Gastroesophageal sphincter (tissue), 4 donors: Measurements from ENCODE around the gene SPSB1. TPM values are rescaled to one million over a fixed set of nuclear protein-coding genes. Genes with fewer than 3 reads are reported as not detected.
A peak's percentile ranks its signal among the peaks of the same experiment; 100 is the strongest.
"Not testable (repeated sequence)": the region's sequence is repeated elsewhere in the genome, so short reads cannot be mapped to it uniquely, and the experiment has no call there.

Source experiments
- ATAC-seq: fragments of 150-250 bp; one replicate; pipeline ENCODE4 v1.9.1; 2016; ENCODE audit warnings: mild to moderate bottlenecking, moderate library complexity
- H3K27ac ChIP-seq, 4 donors: fragments of 200-600 bp; sonication (generic) in 3 of 4; 1 replicate in 3 of 4; 2 replicates in 1 of 4; pipeline ENCODE4 v1.5.1; 2016 to 2019
- H3K27me3 ChIP-seq: fragments of 200-600 bp; sonication (generic); one replicate; pipeline ENCODE4 v1.5.1; 2019
- H3K36me3 ChIP-seq, 2 donors: fragments of 200-600 bp; sonication (generic); one replicate each; pipeline ENCODE4 v1.5.1; 2019; ENCODE audit warnings: control low read depth in 1 of 2
- H3K4me1 ChIP-seq, 3 donors: fragments of 200-600 bp; sonication (generic); 1 replicate in 2 of 3; 2 replicates in 1 of 3; pipeline ENCODE4 v1.5.1; 2016 to 2019; ENCODE audit warnings: control low read depth in 2 of 3
- H3K4me3 ChIP-seq, 2 donors: fragments of 200-600 bp; sonication (generic); one replicate each; pipeline ENCODE4 v1.5.1; 2019; ENCODE audit warnings: mild to moderate bottlenecking in 1 of 2, moderate library complexity in 1 of 2
- H3K9me3 ChIP-seq, 3 donors: fragments of 200-600 bp; sonication (generic); one replicate each; pipeline ENCODE4 v1.5.1; 2017 to 2019; ENCODE audit warnings: control low read depth in 2 of 3
- EP300 ChIP-seq: sonication (generic); formaldehyde crosslinking; IDR thresholded peaks from one replicate; pipeline ENCODE4 v1.6.1; 2017; ENCODE audit warnings: antibody characterized with exemption, mild to moderate bottlenecking
- POLR2A ChIP-seq, 2 donors: fragments of 450-650 bp; IDR thresholded peaks; one replicate each; pipeline ENCODE4 v1.6.1; 2017; ENCODE audit warnings: antibody characterized with exemption in 2 of 2, mild to moderate bottlenecking in 2 of 2, moderate library complexity in 1 of 2
- POLR2AphosphoS5 ChIP-seq: sonication (generic); formaldehyde crosslinking; IDR thresholded peaks from one replicate; pipeline ENCODE4 v1.6.1; 2017; ENCODE audit warnings: antibody characterized with exemption
- WGBS, 2 donors: methylation state at CpG; one replicate each; pipeline ENCODE4 v1.1.5; 2018; ENCODE audit warnings: low coverage in 1 of 2; 5-methylcytosine and 5-hydroxymethylcytosine counted together
- total RNA-seq, 4 donors: library from RNA; depleted of rRNA; stranded (reverse); fragments of >200 nt; gene quantifications; one replicate each; pipeline ENCODE4 v1.1.0, GENCODE V29; 2016
- TF ChIP-seq, protein P1 (sequence below), 4 experiments: fragments of 200-600 bp in 2 of 4; fragments of 450-650 bp in 2 of 4; sonication (generic) in 1 of 4; IDR thresholded peaks; one replicate each; pipeline ENCODE4 v1.5.1; 2017 to 2019; ENCODE audit warnings: antibody characterized with exemption in 4 of 4, mild to moderate bottlenecking in 2 of 4, moderate library complexity in 2 of 4

The SPSB1 gene
- total RNA-seq, 4 donors from 2014 or later, result 56.3 to 111 (median 99.5) TPM

DNA sequence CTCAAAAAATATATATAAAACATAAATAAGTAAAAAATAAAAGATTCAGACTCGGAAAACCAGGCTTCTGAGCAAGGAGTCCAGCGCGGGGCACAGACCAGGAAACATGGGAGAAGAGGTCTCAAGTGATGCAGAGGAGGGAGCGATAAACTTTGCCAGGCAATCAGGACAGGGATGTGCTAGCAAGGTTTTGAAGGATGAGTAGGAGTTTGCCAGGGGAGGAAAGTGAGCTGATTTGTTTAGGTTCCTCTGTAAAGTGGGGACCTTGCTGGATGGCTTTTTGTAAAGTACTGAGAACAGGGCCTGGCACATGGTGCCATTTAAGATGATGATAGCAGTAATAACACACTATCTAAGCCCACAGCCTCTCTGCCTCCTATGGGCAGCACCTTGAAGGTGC lies 86.1 kb downstream of the SPSB1 start:
- Histone ChIP-seq H3K4me3 (no peak overlapping the region), H3K4me1 (peaks cover 7 to 57% (median 40%) of the 10 kb centered on the region in 3 donors), H3K36me3 (no peaks in the 10 kb centered on the region), H3K27ac (peak overlapping the region in 2 of 4 donors; percentile 90 to 97), H3K9me3 (no peaks in the 10 kb centered on the region), H3K27me3 (no peaks in the 10 kb centered on the region)
- TF ChIP-seq, protein P1, sequence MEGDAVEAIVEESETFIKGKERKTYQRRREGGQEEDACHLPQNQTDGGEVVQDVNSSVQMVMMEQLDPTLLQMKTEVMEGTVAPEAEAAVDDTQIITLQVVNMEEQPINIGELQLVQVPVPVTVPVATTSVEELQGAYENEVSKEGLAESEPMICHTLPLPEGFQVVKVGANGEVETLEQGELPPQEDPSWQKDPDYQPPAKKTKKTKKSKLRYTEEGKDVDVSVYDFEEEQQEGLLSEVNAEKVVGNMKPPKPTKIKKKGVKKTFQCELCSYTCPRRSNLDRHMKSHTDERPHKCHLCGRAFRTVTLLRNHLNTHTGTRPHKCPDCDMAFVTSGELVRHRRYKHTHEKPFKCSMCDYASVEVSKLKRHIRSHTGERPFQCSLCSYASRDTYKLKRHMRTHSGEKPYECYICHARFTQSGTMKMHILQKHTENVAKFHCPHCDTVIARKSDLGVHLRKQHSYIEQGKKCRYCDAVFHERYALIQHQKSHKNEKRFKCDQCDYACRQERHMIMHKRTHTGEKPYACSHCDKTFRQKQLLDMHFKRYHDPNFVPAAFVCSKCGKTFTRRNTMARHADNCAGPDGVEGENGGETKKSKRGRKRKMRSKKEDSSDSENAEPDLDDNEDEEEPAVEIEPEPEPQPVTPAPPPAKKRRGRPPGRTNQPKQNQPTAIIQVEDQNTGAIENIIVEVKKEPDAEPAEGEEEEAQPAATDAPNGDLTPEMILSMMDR (IDR thresholded peaks at IDR 0.05), result no peak
- TF ChIP-seq POLR2A (IDR thresholded peaks at IDR 0.05), result no peak
- TF ChIP-seq EP300, result no peak
- TF ChIP-seq POLR2AphosphoS5, result no peak
- ATAC-seq, result no peak
- 94 to 100% methylated on average over 4 of the region's 4 CpGs for WGBS, 2 donors

DNA sequence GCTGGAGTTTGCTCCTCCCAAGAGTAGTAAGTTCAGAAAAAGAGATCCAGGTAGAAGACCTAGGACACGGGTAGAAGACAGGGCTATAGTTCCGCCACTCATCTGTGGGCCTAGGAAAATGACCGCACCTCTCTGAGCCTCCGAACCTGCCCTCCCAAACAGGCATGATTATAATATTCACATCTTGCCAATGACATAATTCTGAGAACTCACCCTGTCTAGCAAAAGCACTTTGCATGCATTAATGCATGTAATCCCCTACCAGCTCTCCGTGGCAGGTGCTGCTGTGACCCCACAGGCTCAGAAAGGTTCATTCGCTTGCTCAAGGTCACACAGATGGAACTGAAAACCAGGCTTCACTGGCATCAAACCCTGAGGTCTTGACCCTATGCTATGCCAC lies 88.0 kb downstream of the SPSB1 start:
- whole genome bisulfite sequencing, 2 donors, result 93 to 100% methylated on average over 1 to 4 of the region's 6 CpGs
- H3K9me3 ChIP-seq, result no peaks in the 10 kb centered on the region
- no peaks in the 10 kb centered on the region for H3K36me3 ChIP-seq
- peak overlapping the region in 1 of 4 donors; percentile 35 for H3K27ac ChIP-seq
- no peaks in the 10 kb centered on the region for H3K27me3 ChIP-seq
- no peak overlapping the region for H3K4me3 ChIP-seq
- H3K4me1 ChIP-seq, result peaks cover 7 to 56% (median 40%) of the 10 kb centered on the region in 3 donors
- TF ChIP-seq EP300 (no peak), POLR2AphosphoS5 (no peak), POLR2A (IDR thresholded peaks at IDR 0.05) (no peak)
- TF ChIP-seq, protein P1 (IDR thresholded peaks at IDR 0.05), result no peak
- no peak for ATAC-seq

- H3K36me3 ChIP-seq, result no peaks in the 10 kb centered on the region
- no peak for ATAC-seq
- H3K27ac ChIP-seq, result peak overlapping the region in 1 of 4 donors; percentile 10
- 87 to 89% methylated on average over 3 of the region's 20 CpGs for WGBS, 2 donors
- TF ChIP-seq EP300 (no peak), POLR2AphosphoS5 (no peak), POLR2A (IDR thresholded peaks at IDR 0.05) (no peak)
- TF ChIP-seq, protein P1 (IDR thresholded peaks at IDR 0.05), result no peak
- no peaks in the 10 kb centered on the region for H3K27me3 ChIP-seq
- H3K4me3 ChIP-seq, result no peak overlapping the region
- no peaks in the 10 kb centered on the region for H3K9me3 ChIP-seq
- peaks cover 0 to 39% (median 20%) of the 10 kb centered on the region in 3 donors for H3K4me1 ChIP-seq
These were observed 90.2 kb downstream of the SPSB1 start for GRCh38 chr1:9382643-9383491.

DNA sequence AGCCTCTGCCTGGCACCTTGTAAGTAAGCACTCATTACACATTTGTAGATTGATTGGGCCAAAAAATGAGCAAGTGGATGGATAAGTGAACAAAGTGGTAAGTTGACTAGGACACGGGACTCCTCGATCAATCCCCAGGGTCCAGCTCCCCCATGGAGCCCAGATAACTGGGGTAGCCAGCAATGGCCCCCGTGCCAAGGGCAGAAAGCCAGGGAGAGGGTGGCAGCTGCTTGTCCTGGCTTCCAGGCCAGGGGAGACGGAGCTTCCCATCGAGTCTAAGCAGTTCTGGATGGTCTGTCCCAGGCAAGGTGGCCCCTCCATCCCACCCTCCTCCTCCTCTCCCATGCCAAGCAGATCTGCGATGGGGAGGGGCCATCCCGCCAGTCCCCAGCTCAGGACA lies 91.4 kb downstream of the SPSB1 start:
- Histone ChIP-seq H3K27ac (peak overlapping the region in 3 of 4 donors; percentile 48 to 74 (median 73)), H3K9me3 (no peaks in the 10 kb centered on the region), H3K36me3 (no peaks in the 10 kb centered on the region), H3K27me3 (no peaks in the 10 kb centered on the region), H3K4me3 (no peak overlapping the region), H3K4me1 (peaks cover 0 to 39% (median 19%) of the 10 kb centered on the region in 3 donors)
- 82% methylated on average over 3 of the region's 7 CpGs; no CpG with 5 or more reads in 1 of the 2 donors for WGBS, 2 donors
- no peak for TF ChIP-seq POLR2AphosphoS5
- no peak for TF ChIP-seq POLR2A (IDR thresholded peaks at IDR 0.05)
- TF ChIP-seq EP300, result no peak
- ATAC-seq, result no peak

DNA sequence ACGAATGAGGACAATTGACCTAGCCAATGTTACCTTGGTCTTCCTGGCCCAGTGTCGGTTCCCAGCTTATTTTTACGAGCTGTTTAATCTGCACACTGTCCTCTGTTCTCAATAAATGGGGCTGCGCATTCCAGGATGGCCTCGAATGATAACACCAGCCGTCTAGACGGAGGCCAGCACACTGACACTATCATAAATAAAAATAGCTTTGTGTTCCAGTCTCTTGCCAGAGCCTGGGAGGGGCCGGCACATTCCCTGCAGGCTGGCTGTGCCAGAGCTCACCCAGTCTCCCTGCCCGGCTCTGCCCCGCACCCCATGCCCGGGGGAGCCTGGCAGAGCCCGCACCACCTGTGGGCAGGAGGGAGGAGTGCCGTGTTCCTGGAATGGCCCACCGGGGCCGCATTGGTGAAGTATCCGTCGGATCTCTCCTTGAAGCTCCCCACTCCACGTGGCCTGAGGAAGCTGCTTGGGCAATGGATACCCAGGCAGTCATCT lies 92.1 kb downstream of the SPSB1 start:
- TF ChIP-seq POLR2AphosphoS5 (no peak), EP300 (no peak), POLR2A (IDR thresholded peaks at IDR 0.05) (no peak)
- TF ChIP-seq, protein P1 (IDR thresholded peaks at IDR 0.05), result peak in 2 of 4 experiments; percentile 9 to 11
- 35% methylated on average over 3 of the region's 18 CpGs; no CpG with 5 or more reads in 1 of the 2 donors for WGBS, 2 donors
- Histone ChIP-seq H3K27ac (peak overlapping the region in 3 of 4 donors; percentile 48 to 74 (median 73)), H3K9me3 (no peaks in the 10 kb centered on the region), H3K4me3 (no peak overlapping the region), H3K36me3 (no peaks in the 10 kb centered on the region), H3K27me3 (no peaks in the 10 kb centered on the region), H3K4me1 (peaks cover 0 to 38% (median 19%) of the 10 kb centered on the region in 3 donors)
- peak; percentile 46 for ATAC-seq

DNA sequence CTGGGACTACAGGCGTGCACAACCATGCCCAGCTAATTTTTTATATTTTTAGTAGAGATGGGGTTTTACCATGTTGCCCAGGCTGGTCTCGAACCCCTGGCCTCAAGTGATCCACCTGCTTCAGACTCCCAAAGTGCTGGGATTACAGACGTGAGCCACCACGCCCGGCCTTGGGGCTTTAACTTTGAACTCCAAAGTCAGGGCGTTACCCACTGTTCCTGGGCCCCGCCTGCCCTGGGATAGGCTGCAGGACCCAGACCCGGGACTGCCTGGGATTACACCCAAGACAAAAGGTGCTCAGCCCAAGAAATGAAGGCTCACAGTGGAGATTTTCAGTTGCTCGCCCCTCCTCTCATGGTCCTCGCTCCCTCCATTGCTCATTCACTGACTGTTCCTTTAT lies 92.7 kb downstream of the SPSB1 start:
- ATAC-seq, H3K9me3 ChIP-seq, H3K27me3 ChIP-seq, H3K36me3 ChIP-seq, H3K4me3 ChIP-seq: not testable (repeated sequence)
- Histone ChIP-seq H3K27ac (peak overlapping the region in 3 of 4 donors; percentile 48 to 74 (median 73)), H3K4me1 (peaks cover 0 to 38% (median 19%) of the 10 kb centered on the region in 3 donors)
- WGBS, 2 donors, result 90 to 100% methylated on average over 1 to 5 of the region's 10 CpGs
